Activated CD4-positive, alpha-beta T cell treated with anti-CD3 and anti-CD28 coated beads, Interleukin-2, amount 50 U/mL, for 4 hours (primary cell): ENCODE measurements around the gene RMC1.
"Not testable (repeated sequence)": the region's sequence is repeated elsewhere in the genome, so short reads cannot be mapped to it uniquely, and the experiment has no call there.

Experiments used
- DNase-seq, 2 experiments: peaks; one replicate each; pipeline ENCODE4 v3.0.0-alpha.2; 2020

RMC1 gene

GRCh38 chr18:23567671-23568070, 64.4 kb downstream of the RMC1 start:
- DNase-seq = no peak

GRCh38 chr18:23568281-23569138, 65.2 kb downstream of the RMC1 start:
- no peak for DNase-seq

- DNase-seq = no peak
Measured at GRCh38 chr18:23569299-23570063, 66.2 kb downstream of the RMC1 start.

GRCh38 chr18:23570912-23571504, 67.7 kb downstream of the RMC1 start:
- no peak for DNase-seq

GRCh38 chr18:23572012-23572411, 68.7 kb downstream of the RMC1 start:
- no peak for DNase-seq

- no peak for DNase-seq
Measured at GRCh38 chr18:23572570-23572969, 69.3 kb downstream of the RMC1 start.

GRCh38 chr18:23573020-23573419, 69.7 kb downstream of the RMC1 start:
- DNase-seq = no peak

GRCh38 chr18:23573626-23574431, 70.5 kb downstream of the RMC1 start:
- peak; percentile 29 to 39 for DNase-seq

- no peak for DNase-seq
Measured at GRCh38 chr18:23574611-23575308, 71.4 kb downstream of the RMC1 start.

GRCh38 chr18:23575309-23575651, 72.0 kb downstream of the RMC1 start:
- DNase-seq = no peak

- not testable (repeated sequence) for DNase-seq
Measured at GRCh38 chr18:23577521-23577920, 74.2 kb downstream of the RMC1 start.

GRCh38 chr18:23578067-23578701, 74.9 kb downstream of the RMC1 start:
- no peak for DNase-seq

GRCh38 chr18:23578891-23579653, 75.8 kb downstream of the RMC1 start:
- no peak for DNase-seq

- no peak for DNase-seq
Measured at GRCh38 chr18:23580677-23581367, 77.5 kb downstream of the RMC1 start.
